ENCODE measurements around the gene C7orf25.
A peak's percentile ranks its signal among the peaks of the same experiment; 100 is the strongest.

The C7orf25 gene

DNA sequence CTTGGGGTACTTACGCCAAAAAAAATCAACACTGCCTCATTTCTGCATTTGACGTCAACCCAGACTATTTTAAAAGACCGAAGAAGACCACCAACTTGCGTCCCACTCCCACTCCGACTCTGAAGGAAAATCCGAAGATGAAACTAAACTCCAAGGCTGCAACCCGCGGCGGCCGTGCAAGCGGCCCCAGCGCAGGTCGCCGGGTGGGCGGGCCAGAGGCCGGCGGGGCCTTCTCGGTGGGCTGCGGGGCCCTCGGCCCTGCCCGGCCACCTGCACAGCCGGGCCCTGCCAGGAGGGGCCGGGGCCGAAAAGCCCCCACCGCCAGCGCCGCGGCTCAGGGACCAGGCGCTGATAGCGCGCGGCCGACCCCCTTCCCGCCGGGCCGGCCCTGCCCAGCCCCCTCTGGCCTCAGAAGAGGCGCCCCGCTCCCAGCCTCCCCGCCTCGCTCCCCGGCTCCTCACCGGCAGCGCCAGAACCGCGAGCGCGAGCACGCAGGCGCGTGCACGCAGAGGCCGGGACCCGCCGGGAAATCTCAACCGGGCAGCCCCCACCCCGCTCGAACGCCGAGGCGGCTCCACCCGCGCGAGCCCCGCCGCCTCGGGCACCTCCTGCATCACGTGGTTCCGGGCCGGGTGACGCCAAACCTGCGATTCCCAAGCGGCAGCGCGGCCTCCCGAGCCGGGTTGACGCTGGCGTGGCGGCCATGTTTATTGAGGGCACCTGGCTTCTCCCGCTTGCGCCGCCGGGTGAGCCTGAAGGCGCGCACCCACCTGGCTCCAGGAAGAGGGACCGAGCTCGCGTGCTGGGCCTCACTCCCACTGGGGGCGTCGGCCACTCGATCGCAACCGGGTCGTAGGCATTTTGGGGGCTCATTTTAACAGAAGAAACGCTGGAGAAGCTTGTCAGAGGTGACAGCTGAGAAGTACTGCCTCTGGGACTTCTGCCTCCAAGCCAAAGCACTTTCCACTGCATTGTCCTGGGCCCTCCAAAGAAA lies at the start of gene C7orf25:
Gene C7orf25 (minus strand): TSS at position 617 of the 994 bp plus-strand sequence. CDS start 1,170 bp downstream, outside the sequence.
- DNase-seq (ENCODE audit: low read depth) = peak; percentile 92

DNA sequence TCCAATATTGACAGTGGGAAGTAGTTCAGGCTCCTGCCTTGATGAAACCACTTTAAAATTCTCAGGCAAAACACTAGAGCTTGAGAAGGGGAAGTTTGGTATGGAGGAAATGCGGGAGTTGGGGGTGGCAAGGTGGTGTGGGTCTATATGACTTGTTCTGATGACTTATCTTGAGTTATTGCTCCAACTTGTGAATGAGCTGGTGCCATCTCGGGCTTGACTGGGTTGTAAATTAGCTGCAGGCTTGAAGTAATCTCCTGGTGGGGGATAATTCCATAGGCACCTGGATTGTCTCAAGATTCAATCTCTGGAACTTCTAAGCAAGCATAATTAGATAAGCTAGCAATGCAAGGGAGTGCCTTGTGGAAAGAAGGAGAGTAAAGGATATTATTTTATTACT lies 49.3 kb upstream of the C7orf25 start:
- DNase-seq (ENCODE audit: low read depth) = no peak

- no peak for DNase-seq (ENCODE audit: low read depth)
These were observed 48.9 kb upstream of the C7orf25 start for GRCh38 chr7:42960762-42961161.

DNA sequence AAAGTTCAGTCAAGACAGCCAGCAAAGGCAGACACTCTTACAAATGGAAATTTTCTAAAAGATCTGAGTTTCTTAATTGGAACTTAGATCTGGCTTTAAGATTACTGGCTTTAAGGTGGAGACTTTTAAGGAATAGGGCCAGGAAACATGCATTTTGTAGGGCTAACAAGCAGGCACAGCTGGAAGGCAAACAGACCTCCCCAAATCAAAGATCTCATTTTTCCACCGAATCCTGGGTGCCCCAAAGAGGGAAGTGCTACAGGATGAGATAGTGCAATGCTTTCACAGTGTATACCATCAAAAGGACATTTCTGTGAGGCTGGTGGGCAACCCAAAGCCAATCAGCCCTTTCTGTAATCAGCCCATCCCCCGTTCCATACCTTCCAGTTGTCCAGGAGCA lies 47.7 kb upstream of the C7orf25 start:
- no peak for DNase-seq (ENCODE audit: low read depth)

DNA sequence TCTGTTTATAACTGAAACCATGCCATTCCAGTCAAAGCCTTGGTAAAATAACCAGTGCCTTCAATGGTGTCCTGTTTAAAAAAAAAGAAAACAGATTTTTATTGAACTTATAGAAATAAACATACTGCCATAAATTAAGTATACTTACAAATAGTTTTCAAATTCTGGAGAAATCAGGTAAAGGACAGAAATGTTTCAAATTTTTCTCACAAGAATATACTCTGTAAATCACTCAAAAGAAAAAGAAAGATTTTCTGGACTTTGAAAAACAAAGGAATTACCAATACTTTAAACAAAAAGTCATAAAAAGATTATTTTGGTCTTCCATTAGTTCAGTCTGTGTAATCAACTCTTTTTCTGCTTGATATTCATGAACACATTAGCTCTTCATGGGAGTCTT lies 44.2 kb upstream of the C7orf25 start:
- DNase-seq (ENCODE audit: low read depth) = no peak

DNA sequence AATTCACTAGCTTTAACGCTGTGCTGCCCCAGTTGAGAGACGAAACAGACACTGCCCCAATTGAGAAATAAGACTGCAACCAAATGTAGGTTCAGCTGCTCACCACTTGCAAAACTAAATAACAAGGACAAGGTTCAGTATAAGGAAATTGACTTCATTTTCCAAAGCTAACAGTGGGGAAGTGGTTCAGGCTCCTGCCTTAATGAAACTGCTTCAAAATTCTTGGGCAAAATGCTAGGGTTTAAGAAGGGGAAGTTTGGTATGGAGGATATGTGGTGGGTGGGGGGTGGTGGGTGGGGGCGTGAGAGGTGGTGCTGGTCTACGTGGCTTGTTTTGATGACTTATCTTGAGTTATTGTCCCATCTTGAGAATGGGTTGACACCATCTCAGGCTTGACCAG lies 42.1 kb upstream of the C7orf25 start:
- DNase-seq (ENCODE audit: low read depth) = no peak

GRCh38 chr7:42952328-42952727 lies 40.5 kb upstream of the C7orf25 start:
- DNase-seq (ENCODE audit: low read depth) = no peak

DNA sequence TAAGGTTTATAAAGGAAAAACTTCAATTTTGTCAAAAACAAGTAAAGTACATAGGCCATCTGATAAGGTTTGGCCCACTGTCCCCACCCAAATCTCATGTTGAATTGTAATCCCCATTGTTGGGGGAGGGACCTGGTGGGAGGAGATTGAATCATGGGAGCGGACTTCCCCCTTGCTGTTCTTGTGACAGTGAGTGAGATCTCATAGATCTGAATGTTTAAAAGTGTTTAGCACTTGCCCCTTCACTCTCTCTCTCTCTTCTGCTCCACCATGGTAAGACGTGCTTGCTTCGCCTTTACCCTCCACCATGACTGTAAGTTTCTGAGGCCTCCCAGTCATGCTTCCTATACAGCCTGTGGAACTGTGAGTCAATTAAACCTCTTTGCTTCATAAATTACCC lies 38.5 kb upstream of the C7orf25 start:
- no peak for DNase-seq (ENCODE audit: low read depth)

DNA sequence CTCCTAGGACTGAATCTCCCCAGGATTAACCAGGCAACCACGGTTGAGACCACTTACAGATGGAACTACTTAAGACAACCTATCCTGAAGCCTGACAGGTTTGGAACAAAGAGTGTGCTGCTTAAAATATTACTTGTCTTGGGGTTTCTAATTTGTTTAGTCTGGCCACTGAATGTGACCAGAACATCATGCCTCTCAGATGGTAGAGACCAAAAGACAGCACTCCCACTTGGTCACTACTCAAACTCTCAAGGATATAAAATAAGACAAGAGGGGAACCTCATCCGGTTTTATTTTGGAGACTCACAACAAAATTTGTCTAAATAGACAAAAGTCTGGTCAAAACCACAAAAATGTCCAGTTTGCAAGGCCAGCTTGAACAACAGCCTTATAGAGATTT lies 35.7 kb upstream of the C7orf25 start:
- no peak for DNase-seq (ENCODE audit: low read depth)

DNA sequence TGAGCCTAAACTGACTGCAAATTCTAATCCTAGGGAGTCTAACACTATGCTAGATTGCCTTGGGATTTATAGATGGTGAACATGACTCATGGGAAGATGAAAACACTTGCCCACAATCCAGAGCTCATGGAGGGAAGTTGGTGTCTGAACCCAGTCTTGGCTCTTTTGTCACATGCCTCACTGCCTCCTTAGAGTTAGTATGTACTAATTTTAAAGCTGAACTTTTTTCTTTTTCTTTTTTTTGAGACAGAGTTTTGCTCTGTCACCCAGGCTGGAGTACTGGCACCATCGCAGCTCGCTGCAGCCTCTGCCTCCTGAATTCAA lies 34.7 kb upstream of the C7orf25 start:
- DNase-seq (ENCODE audit: low read depth) = no peak

GRCh38 chr7:42945821-42946626 lies 34.2 kb upstream of the C7orf25 start:
- no peak for DNase-seq (ENCODE audit: low read depth)

GRCh38 chr7:42940985-42941847 lies 29.3 kb upstream of the C7orf25 start:
- peak; percentile 68 for DNase-seq (ENCODE audit: low read depth)

DNA sequence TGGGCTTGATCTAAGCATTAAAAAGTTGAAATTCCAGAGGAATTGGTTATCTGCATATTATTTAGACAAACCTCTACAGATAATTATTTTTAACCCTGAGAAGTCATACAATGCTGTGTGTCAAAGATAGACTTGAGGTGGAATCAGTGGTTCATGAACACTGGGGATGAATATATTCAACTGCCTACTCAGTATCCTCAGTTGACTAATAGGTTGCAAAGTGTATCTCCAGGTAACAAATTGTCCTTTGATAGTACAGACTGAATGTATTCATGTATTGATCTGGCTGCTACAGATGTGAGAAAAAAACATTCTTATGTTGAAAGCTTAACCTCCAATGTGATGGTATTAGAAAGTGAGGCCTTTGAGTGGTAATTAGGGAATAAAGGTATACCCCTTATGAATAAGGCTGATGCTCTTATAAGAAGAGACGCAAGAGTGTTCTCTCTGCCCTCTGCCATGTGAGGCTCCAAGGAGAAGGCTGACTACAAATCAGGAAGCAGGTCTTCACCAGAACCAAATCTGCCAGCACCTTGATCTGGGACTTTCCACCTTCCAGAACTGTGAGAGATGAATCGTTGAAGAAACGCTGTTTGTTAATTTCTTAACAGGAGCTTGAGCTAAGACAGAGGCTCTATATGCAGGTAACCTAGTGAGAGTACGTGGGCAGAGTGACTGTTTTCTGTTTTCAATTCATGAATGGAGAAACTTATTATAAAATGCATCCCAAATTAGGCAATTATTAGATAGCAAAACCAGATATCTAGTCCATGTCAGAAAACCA lies 27.8 kb upstream of the C7orf25 start:
- DNase-seq (ENCODE audit: low read depth) = no peak

DNA sequence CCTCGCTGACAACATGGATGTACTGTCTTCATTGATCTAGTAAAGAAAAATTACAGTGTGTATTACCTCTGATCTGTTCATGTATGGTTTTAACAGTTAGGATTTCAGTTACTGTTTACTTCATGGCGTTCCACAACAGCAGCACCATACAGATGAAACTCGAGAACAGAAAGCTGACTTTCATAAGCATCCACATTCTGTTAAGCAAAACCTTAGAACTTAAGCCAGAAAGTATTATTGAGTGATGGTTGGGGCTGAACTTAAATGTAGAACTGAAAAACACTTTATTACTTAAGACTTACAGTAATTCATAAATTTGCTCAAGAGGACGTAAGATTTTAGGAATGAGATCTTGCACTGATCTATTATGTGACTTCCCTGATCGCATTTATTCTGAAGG lies 24.0 kb upstream of the C7orf25 start:
- no peak for DNase-seq (ENCODE audit: low read depth)

DNA sequence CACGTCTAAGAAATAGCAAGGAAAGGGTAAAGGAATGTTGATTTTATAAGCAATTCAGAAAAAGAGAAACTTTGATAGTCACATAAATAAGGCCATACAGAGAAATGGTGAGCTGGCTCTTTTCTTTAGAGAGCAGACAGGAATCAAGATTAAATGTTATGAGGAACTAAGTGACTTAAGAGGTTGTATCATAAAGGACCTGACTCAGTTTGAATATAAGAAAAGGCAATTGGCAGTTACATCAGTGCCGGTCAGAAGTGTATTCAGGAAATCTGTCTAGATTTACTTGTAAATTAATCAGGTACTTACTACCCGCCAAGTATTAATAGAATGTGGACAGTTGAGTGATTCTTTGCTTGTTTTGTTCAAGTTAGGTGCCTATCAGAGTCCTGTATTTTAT lies 22.4 kb upstream of the C7orf25 start:
- no peak for DNase-seq (ENCODE audit: low read depth)

- DNase-seq (ENCODE audit: low read depth) = no peak
These were observed 21.1 kb upstream of the C7orf25 start for GRCh38 chr7:42932811-42933591.

DNA sequence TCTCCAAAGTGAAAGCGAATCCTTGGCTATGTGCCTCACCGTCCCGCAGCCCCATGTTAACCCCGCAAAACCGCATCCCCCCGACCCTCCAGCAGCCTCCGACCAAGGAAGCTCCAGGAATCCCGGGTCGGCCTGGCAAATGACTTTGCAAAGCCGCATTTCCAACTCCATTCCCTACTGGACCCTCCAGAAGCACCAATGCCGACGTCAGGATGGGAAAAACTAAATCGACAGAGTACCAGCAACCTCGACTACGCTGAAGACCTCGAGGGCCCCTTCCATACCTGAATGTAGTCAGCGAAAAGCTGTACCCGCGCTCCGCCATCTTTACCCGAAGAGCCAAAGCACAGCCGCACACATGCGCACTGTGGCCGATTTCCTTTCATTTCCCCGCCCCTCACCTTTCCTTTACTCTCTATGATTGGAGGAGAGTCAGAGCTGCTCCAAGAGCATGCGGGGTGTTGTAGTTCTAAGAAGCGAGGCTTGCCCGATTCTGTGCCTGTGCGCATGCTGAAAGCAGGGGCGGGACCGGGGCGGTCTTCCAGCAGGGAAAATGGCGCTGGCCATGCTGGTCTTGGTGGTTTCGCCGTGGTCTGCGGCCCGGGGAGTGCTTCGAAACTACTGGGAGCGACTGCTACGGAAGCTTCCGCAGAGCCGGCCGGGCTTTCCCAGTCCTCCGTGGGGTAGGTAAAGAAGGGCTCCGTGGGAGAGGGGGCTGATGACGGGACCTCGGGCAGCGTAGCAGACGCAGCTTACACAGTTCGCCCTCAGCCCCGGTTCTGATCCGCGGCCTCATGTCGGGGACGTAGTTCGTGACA lies 20.2 kb upstream of the C7orf25 start, which contains the start of the genes MRPL32 and PSMA2:
Gene MRPL32 (plus strand): TSS at position 543 of the 818 bp plus-strand sequence. CDS start 11 bp downstream, at position 554.
Gene PSMA2 (minus strand): TSS at position 341 of the 818 bp plus-strand sequence. CDS start 16 bp downstream, at position 325.
- peak; percentile 91 for DNase-seq (ENCODE audit: low read depth)

- no peak for DNase-seq (ENCODE audit: low read depth)
These were observed 19.6 kb upstream of the C7orf25 start for GRCh38 chr7:42931447-42931833.

DNA sequence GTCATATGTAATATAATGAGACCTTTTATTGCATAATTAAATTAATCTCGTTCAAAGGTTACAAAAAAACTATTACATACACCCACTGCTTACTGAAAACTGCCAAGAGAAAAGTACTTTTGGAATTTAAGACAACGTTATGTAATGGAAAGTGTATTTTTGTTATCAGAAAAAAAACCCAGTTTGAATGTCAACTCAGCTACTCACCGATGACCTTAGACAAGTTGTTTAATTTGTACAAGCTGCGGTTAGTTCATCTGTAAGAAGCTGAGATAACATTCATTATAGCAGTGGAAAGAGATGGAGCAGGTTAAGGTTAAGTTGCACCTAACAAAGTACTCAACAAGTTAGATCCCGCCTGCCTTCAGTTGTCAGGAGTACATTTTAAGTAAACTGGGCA lies 19.0 kb upstream of the C7orf25 start:
- DNase-seq (ENCODE audit: low read depth) = no peak
